HG03354 (cell line): ENCODE results near the gene RNF125.
A peak's percentile ranks its signal among the peaks of the same experiment; 100 is the strongest.
"Not testable (repeated sequence)": the region's sequence is repeated elsewhere in the genome, so short reads cannot be mapped to it uniquely, and the experiment has no call there.

Source experiments
- ATAC-seq: cut with Tn5 transposase; IDR thresholded peaks from one replicate; pipeline ENCODE4 v1.9.1; 2021; ENCODE audit warnings: mild to moderate bottlenecking; ENCODE audit not compliant: unreplicated experiment, poor library complexity, severe bottlenecking

The RNF125 gene

GRCh38 chr18:32081881-32082280, 63.3 kb downstream of the RNF125 start:
- no peak for ATAC-seq

GRCh38 chr18:32083781-32084180, 65.2 kb downstream of the RNF125 start:
- no peak for ATAC-seq

- no peak for ATAC-seq
Observed at GRCh38 chr18:32086881-32087280, 68.3 kb downstream of the RNF125 start.

GRCh38 chr18:32090831-32091230, 72.2 kb downstream of the RNF125 start:
- not testable (repeated sequence) for ATAC-seq

DNA sequence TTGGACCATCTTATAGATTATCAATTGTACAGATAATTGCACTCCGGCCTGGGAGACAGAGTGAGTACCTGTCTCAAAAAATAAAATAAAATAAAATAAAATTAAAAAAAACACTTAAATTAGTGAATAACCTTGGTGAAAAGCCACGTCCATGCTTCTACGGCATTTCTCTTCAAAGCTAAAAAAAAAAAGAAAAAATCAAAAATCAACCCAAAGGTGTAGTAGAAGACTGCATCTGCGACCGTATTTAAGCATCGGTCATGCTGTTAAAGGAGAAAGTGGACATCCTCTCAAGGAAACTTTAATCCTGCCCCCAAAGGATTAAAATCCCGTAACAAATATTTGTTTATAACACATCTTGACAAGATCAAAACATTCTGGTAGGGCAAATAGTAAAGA, 72.7 kb downstream of the RNF125 start:
- no peak for ATAC-seq

GRCh38 chr18:32091724-32092421, 73.2 kb downstream of the RNF125 start, which contains the start of gene RNF138:
TSS of gene RNF138 (plus strand) at chr18:32091874. CDS start at chr18:32092777, 903 bp downstream.
- peak; percentile 66 for ATAC-seq

DNA sequence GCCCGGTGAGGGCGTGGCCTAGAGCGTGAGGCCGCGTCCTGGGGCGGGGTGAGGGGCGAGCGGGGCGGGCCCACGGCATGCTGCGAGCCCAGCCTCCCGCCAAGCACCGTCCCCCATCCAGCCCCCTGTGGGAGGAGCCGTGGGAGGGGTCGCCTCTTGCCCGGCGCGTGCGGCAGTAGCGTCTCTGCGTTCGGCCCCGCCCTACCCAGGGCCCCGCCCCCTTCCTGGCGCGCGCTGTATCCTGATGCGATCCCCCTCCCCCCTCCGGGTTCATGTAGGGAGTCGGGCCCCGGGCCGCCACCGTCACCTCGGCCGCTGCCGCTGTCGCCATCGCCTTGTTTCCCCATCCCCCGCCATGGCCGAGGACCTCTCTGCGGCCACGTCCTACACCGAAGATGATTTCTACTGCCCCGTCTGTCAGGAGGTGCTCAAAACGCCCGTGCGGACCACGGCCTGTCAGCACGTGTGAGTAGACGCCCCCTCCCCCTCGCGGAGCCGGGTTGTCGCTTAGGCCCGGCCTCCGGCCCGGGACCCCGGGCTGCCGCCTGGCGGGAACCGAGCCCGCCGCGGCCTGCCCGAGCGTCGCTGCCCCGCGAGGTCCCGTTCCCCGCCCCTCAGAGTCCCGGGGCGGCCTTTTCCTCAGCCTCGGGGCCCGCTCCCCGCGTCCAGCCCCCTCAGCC, 73.9 kb downstream of the RNF125 start:
- ATAC-seq: peak; percentile 81

GRCh38 chr18:32093102-32093511, 74.5 kb downstream of the RNF125 start:
- ATAC-seq: peak; percentile 31

- no peak for ATAC-seq
Observed at GRCh38 chr18:32093523-32093922, 74.9 kb downstream of the RNF125 start.

DNA sequence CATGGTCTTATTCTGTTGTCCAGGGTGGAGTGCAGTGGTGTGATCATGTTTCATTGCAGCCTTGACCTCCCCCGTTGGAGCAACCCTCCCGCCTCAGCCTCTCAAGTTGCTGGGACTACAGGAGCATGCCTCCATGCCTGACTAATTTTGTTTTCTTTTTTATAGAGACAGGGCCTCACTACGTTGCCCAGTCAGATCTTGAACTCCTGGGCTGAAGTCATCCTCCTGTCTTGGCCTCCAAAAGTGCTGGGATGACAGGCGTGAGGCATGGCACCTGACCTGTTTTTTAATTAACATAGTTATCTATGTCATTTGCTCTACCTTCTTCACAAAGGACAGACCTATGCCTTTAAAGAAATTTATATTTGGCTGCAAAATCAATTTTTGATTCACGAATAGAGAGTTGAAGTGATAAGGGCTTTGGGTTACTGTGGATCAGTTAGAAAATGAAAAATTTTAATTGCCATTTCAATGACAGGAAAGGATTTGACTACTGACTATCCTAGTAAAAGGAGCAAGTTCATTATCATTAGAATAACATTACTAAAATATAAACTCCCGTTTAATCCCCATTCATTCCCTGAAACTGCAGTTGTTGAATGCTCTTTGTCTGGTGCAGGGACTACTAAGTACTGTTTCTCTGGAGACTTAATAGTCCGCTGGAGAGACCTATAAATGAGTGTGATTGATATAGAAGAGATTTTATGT, 76.7 kb downstream of the RNF125 start:
- no peak for ATAC-seq

GRCh38 chr18:32095900-32096229, 77.2 kb downstream of the RNF125 start:
- ATAC-seq: no peak

DNA sequence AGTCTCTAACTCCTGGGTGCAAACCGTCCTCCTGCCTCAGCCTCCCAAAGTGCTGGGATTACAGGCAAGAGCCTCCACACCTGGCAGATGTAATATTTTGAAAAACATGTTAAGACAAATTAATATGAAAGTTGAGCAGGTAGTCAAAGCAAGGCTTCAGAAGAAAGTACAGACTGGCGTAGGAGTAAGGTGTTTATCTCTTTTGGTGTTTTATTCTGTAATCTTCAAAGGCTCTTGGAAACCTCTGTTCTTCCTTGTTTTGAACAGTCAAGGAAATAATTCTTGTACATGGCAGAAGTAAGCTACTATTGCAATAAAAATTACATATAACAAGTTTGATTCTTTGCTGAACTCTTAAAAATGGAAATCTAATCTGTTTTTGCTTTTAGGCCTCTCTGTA, 78.3 kb downstream of the RNF125 start:
- ATAC-seq: no peak

GRCh38 chr18:32104516-32104915, 85.9 kb downstream of the RNF125 start:
- no peak for ATAC-seq

GRCh38 chr18:32110005-32110404, 91.4 kb downstream of the RNF125 start:
- ATAC-seq: no peak

DNA sequence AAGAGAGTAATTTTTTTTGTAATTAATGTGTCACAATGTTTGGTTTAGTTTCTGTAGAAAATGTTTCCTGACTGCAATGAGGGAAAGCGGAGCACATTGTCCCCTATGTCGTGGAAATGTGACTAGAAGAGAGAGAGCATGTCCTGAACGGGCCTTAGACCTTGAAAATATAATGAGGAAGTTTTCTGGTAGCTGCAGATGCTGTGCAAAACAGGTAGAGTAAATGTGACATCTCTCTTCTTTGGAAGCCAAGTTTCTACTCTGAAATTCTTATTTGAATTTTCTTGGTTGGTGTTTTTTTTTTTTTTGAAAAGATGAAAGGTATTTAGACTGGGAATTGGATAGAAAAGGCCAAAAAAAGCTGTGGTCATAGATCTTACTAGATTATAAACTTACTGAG, 93.1 kb downstream of the RNF125 start:
- no peak for ATAC-seq

DNA sequence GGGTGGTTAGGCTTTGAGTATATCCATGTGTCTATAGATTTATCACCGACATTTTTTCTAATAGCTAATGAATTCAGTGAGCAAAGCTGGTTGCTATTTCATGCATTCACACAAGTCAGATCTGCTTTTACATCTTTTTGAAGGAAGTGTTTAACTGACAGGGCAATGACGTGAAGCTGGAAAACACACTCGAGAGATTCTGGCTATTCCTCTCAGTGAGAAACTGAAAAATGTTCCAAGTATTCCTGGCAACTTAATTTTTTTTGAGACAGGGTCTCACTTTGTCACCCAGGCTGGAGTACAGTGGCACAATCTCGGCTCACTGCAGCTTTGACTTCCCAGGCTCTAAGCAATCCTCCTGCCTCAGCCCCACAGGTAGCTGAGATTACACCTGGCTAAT, 94.2 kb downstream of the RNF125 start:
- ATAC-seq: no peak

- peak; percentile 49 for ATAC-seq
Observed at GRCh38 chr18:32114293-32114942, 95.8 kb downstream of the RNF125 start.

- ATAC-seq: no peak
Observed at GRCh38 chr18:32122039-32122438, 103.4 kb downstream of the RNF125 start.
